Glutamatergic neuron (in vitro differentiated cells): ENCODE measurements around the gene CTSO. TPM values are rescaled to one million over a fixed set of nuclear protein-coding genes. Genes with fewer than 3 reads are reported as not detected.

ENCODE experiments used
- DNase-seq: peaks from one replicate; pipeline ENCODE4 v3.0.0; 2022
- H3K27ac Mint-ChIP-seq: one replicate; pipeline ENCODE4 v1.8.0; 2020; ENCODE audit warnings: mild to moderate bottlenecking, mixed read lengths, inconsistent platforms; ENCODE audit not compliant: unreplicated experiment
- H3K27me3 Mint-ChIP-seq: one replicate; pipeline ENCODE4 v1.8.0; 2020; ENCODE audit warnings: mild to moderate bottlenecking, moderate library complexity, mixed read lengths, inconsistent platforms; ENCODE audit not compliant: unreplicated experiment
- H3K36me3 Mint-ChIP-seq: one replicate; pipeline ENCODE4 v1.8.0; 2020; ENCODE audit warnings: mild to moderate bottlenecking, mixed read lengths, inconsistent platforms; ENCODE audit not compliant: unreplicated experiment
- H3K4me1 Mint-ChIP-seq: one replicate; pipeline ENCODE4 v1.8.0; 2020; ENCODE audit warnings: mild to moderate bottlenecking, low read depth, mixed read lengths, inconsistent platforms; ENCODE audit not compliant: unreplicated experiment
- H3K4me3 Mint-ChIP-seq: one replicate; pipeline ENCODE4 v1.8.0; 2020; ENCODE audit warnings: mild to moderate bottlenecking, mixed read lengths, inconsistent platforms; ENCODE audit not compliant: unreplicated experiment
- H3K9me3 Mint-ChIP-seq: one replicate; pipeline ENCODE4 v1.8.0; 2020; ENCODE audit warnings: mild to moderate bottlenecking, moderate library complexity, mixed read lengths, inconsistent platforms; ENCODE audit not compliant: unreplicated experiment
- total RNA-seq: library from RNA; stranded (reverse); fragmentation: NEBNext Ultra II Directional; extraction: Animal tissue kit (Norgen Biotek cat#: 25700); gene quantifications from one replicate; pipeline ENCODE4 v1.2.1, GENCODE V29; 2021; ENCODE audit not compliant: unreplicated experiment
- TF ChIP-seq, protein P1 (sequence below): fragments of 200-600 bp; sonication (generic); IDR thresholded peaks from one replicate; pipeline ENCODE4 v1.5.0; 2021; ENCODE audit not compliant: partially characterized antibody, unreplicated experiment

The CTSO gene
- total RNA-seq, 1 donor from 2014 or later: 2.2 TPM

DNA sequence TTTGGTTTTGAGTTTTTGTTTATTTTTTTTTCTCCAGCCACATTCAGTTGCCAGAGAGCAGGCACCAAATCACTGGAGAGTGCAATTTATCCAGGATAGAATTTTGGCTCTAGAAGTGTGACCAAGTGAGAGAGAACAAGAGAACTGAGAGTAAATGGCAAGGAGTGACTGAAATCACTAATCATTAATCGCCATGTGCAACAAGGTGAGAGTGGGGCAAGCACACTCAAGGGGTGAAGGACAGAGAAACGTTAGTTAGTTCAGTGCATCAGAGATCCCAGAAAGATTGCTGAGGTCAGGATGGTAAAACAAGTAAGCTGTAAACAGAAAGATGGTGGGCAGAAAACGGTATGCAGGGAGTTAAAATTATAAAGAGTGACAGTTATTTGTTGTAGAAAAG is 69.8 kb downstream of the CTSO start:
- TF ChIP-seq, protein P1, sequence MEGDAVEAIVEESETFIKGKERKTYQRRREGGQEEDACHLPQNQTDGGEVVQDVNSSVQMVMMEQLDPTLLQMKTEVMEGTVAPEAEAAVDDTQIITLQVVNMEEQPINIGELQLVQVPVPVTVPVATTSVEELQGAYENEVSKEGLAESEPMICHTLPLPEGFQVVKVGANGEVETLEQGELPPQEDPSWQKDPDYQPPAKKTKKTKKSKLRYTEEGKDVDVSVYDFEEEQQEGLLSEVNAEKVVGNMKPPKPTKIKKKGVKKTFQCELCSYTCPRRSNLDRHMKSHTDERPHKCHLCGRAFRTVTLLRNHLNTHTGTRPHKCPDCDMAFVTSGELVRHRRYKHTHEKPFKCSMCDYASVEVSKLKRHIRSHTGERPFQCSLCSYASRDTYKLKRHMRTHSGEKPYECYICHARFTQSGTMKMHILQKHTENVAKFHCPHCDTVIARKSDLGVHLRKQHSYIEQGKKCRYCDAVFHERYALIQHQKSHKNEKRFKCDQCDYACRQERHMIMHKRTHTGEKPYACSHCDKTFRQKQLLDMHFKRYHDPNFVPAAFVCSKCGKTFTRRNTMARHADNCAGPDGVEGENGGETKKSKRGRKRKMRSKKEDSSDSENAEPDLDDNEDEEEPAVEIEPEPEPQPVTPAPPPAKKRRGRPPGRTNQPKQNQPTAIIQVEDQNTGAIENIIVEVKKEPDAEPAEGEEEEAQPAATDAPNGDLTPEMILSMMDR: no peak
- Mint-ChIP-seq H3K27ac (no peak overlapping the region), H3K4me1 (no peaks in the 10 kb centered on the region), H3K4me3 (no peak overlapping the region), H3K27me3 (no peaks in the 10 kb centered on the region), H3K36me3 (peaks cover 5% of the 10 kb centered on the region), H3K9me3 (peaks cover 2% of the 10 kb centered on the region)
- no peak for DNase-seq

DNA sequence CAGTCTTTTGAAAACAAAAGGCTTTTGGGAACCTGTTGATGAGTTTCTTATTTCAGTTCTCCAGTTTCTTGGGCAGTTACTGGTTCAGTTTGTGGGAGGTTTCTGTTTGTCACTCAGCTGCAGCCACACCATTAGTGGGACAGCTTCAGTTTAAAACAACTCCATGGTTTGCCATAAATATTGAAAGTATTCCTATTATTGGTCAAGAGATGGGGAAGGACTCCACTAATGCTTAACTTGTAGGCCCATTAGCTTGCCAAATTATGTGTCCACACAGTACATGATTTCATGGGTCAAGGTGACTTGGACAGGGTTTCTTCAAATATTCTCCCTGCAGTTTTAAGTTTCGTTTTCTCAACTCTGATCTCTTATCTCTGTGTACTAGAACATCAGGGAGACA is 72.1 kb downstream of the CTSO start:
- Mint-ChIP-seq H3K36me3 (peaks cover 5% of the 10 kb centered on the region), H3K9me3 (peaks cover 2% of the 10 kb centered on the region), H3K4me1 (no peaks in the 10 kb centered on the region), H3K27me3 (no peaks in the 10 kb centered on the region), H3K4me3 (no peak overlapping the region), H3K27ac (no peak overlapping the region)
- TF ChIP-seq, protein P1: no peak
- no peak for DNase-seq

DNA sequence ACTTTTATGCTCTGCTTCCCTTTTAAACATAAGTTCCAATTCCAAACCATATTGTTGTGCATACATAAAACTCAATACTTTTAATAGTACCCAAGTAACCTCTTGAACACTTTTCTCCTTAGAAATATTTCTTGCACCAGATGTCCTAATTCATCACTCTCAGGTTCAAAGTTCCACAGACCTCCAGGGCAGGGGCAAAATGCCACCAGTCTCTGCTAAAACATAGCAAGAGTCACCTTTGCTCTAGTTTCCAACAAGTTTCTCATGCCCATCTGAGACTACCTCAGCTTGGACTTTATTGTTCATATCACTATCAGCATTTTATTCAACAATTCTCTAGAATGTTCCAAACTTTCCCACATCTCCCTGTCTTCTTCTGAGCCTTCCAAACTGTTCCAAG is 73.9 kb downstream of the CTSO start:
- TF ChIP-seq, protein P1: no peak
- no peak overlapping the region for H3K4me3 Mint-ChIP-seq
- H3K36me3 Mint-ChIP-seq: peaks cover 5% of the 10 kb centered on the region
- no peaks in the 10 kb centered on the region for H3K4me1 Mint-ChIP-seq
- DNase-seq: no peak
- peaks cover 2% of the 10 kb centered on the region for H3K9me3 Mint-ChIP-seq
- H3K27me3 Mint-ChIP-seq: no peaks in the 10 kb centered on the region
- no peak overlapping the region for H3K27ac Mint-ChIP-seq

DNA sequence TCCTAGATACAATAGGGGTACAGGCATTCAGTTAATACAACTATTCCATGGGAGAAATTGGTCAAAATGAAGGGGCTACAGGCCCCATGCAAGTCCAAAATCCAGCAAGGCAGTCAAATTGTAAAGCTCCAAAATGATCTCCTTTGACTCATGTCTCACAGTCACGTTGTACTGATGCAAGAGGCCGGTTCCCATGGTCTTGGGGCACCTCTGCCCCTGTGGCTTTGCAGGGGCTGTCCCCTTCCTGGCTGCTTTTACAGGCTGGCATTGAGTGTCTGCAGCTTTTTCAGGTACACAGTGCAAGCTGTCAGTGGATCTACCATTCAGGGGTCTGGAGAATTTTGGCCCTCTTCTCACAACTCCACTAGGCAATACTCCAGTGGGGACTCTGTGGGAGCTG is 75.1 kb downstream of the CTSO start:
- H3K36me3 Mint-ChIP-seq: no peaks in the 10 kb centered on the region
- no peaks in the 10 kb centered on the region for H3K27me3 Mint-ChIP-seq
- DNase-seq: no peak
- no peak overlapping the region for H3K27ac Mint-ChIP-seq
- no peak overlapping the region for H3K4me3 Mint-ChIP-seq
- H3K9me3 Mint-ChIP-seq: peaks cover 2% of the 10 kb centered on the region
- TF ChIP-seq, protein P1: no peak
- no peaks in the 10 kb centered on the region for H3K4me1 Mint-ChIP-seq

DNA sequence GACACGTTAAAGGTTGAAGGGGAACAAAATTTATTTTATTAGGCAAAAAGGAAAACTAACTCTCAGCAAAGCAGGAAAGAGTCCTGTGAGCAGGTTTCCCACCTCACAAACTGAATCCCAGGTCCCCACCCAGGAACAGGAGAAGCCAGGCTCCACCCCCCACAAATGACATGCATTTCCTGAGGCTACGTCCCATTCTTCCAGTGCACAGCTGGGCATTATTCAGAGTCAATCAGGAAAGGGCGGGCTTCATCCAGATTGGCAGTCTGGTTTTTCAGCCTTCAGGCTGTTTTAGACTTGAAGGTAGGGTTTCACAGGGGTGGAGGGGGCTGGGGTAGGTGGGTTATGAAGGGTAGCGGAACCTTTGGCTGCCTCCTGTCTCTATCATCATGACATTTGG is 75.7 kb downstream of the CTSO start:
- peaks cover 2% of the 10 kb centered on the region for H3K9me3 Mint-ChIP-seq
- H3K27ac Mint-ChIP-seq: no peak overlapping the region
- TF ChIP-seq, protein P1: no peak
- no peaks in the 10 kb centered on the region for H3K4me1 Mint-ChIP-seq
- H3K36me3 Mint-ChIP-seq: no peaks in the 10 kb centered on the region
- DNase-seq: no peak
- H3K4me3 Mint-ChIP-seq: no peak overlapping the region
- no peaks in the 10 kb centered on the region for H3K27me3 Mint-ChIP-seq
